Measurements from ENCODE around the gene CSHL1.

- TF ChIP-seq EZH2 (IDR thresholded peaks at IDR 0.05; ENCODE audit: borderline replicate concordance, insufficient read depth, low read length, poor library complexity, severe bottlenecking) (no peak), TAF1 (IDR thresholded peaks at IDR 0.05; ENCODE audit: low read depth) (no peak), CTCF (IDR thresholded peaks at IDR 0.05; ENCODE audit: poor library complexity, severe bottlenecking) (no peak), SMC3 (conservative IDR thresholded peaks at IDR 0.05; ENCODE audit: poor library complexity) (no peak), EP300 (conservative IDR thresholded peaks at IDR 0.05; ENCODE audit: poor library complexity, severe bottlenecking) (no peak), POLR2AphosphoS5 (IDR thresholded peaks at IDR 0.05) (no peak), RAD21 (conservative IDR thresholded peaks at IDR 0.05) (no peak), MXI1 (conservative IDR thresholded peaks at IDR 0.05; ENCODE audit: poor library complexity, severe bottlenecking) (no peak), REST (IDR thresholded peaks at IDR 0.05; ENCODE audit: borderline replicate concordance) (no peak)
Measured at GRCh38 chr17:63941162-63941561, 30.1 kb upstream of the CSHL1 start.
